PC-3 (cell line): ENCODE data around the gene LAGE3. TPM values are rescaled to one million over a fixed set of nuclear protein-coding genes. Genes with fewer than 3 reads are reported as not detected.

ENCODE experiments used
- ATAC-seq: fragments of 200-7000 bp; cut with Tn5 transposase; 2 replicates; pipeline ENCODE4 v1.9.1; 2020; ENCODE audit warnings: mild to moderate bottlenecking, moderate library complexity
- BruUV-seq: library from RNA; stranded (reverse); fragments of 400-500 nt; replicated peaks from 2 replicates; lab custom pipeline; 2021; lab: Mats Ljungman, UMichigan
- CTCF ChIA-PET: fragments of 300-600 bp; sonication (Branson Sonifier 250); formaldehyde crosslinking; loops from one replicate; lab custom pipeline; 2022; ENCODE audit warnings: antibody characterized with exemption; lab: Charles Lee
- POLR2A ChIA-PET: fragments of 300-600 bp; sonication (Branson Sonifier 250); formaldehyde crosslinking; loops from one replicate; lab custom pipeline; 2022; ENCODE audit warnings: antibody characterized with exemption; ENCODE audit not compliant: unreplicated experiment; lab: Charles Lee
- DNase-seq: peaks from one replicate; pipeline ENCODE4 v3.0.0-alpha.2; 2015
- H2AFZ ChIP-seq: fragments of 300-600 bp; sonication (generic); 2 replicates; pipeline ENCODE4 v1.6.0; 2016; ENCODE audit warnings: antibody characterized with exemption, low read length
- H3F3A ChIP-seq: fragments of 300-600 bp; sonication (generic); one replicate; pipeline ENCODE4 v1.6.0; 2017; ENCODE audit warnings: antibody characterized with exemption, low read length, control low read depth, mild to moderate bottlenecking; ENCODE audit not compliant: unreplicated experiment
- H3K27ac ChIP-seq: fragments of 300-600 bp; sonication (generic); 2 replicates; pipeline ENCODE4 v1.5.1; 2016; ENCODE audit warnings: mild to moderate bottlenecking, low read length
- H3K27me3 ChIP-seq: fragments of 300-600 bp; sonication (generic); 2 replicates; pipeline ENCODE4 v1.6.1; 2016; ENCODE audit warnings: low read length, mixed read lengths
- H3K36me3 ChIP-seq: fragments of 300-600 bp; sonication (generic); 2 replicates; pipeline ENCODE4 v1.6.1; 2016; ENCODE audit warnings: low read depth, mixed run types, low read length, mixed read lengths
- H3K4me1 ChIP-seq: fragments of 300-600 bp; sonication (generic); 2 replicates; pipeline ENCODE4 v1.5.1; 2016; ENCODE audit warnings: low read length; ENCODE audit not compliant: insufficient read depth
- H3K4me2 ChIP-seq: fragments of 300-600 bp; sonication (generic); 2 replicates; pipeline ENCODE4 v1.6.0; 2016; ENCODE audit warnings: low read length
- H3K4me3 ChIP-seq: fragments of 300-600 bp; sonication (generic); 2 replicates; pipeline ENCODE4 v1.5.1; 2016; ENCODE audit warnings: mild to moderate bottlenecking, low read length, mixed read lengths
- H3K79me2 ChIP-seq: fragments of 300-600 bp; sonication (generic); 2 replicates; pipeline ENCODE4 v1.6.1; 2017; ENCODE audit warnings: low read length, mixed read lengths
- H3K9ac ChIP-seq: fragments of 300-600 bp; sonication (generic); 2 replicates; pipeline ENCODE4 v1.6.0; 2016; ENCODE audit warnings: mild to moderate bottlenecking, low read length
- H3K9me2 ChIP-seq: fragments of 300-600 bp; sonication (generic); replicated peaks from 2 replicates; pipeline ENCODE4 v1.6.1; 2016; ENCODE audit warnings: mixed run types, low read length, mixed read lengths
- H3K9me3 ChIP-seq: fragments of 300-600 bp; sonication (generic); 2 replicates; pipeline ENCODE4 v1.6.1; 2016; ENCODE audit warnings: low read length, mixed read lengths
- H4K20me1 ChIP-seq: fragments of 300-600 bp; sonication (generic); 2 replicates; pipeline ENCODE4 v1.6.1; 2016; ENCODE audit warnings: low read length, mixed read lengths
- CTCF ChIP-seq: fragments of 300-600 bp; sonication (generic); conservative IDR thresholded peaks from 2 replicates; pipeline ENCODE4 v1.5.1; 2017; ENCODE audit warnings: antibody characterized with exemption, low read depth, mild to moderate bottlenecking, low read length
- EZH2 ChIP-seq: fragments of 300-600 bp; sonication (generic); IDR thresholded peaks from one replicate; pipeline ENCODE4 v1.6.1; 2017; ENCODE audit warnings: antibody characterized with exemption, mild to moderate bottlenecking, low read length; ENCODE audit not compliant: unreplicated experiment
- EZH2phosphoT487 ChIP-seq: fragments of 300-600 bp; sonication (generic); IDR thresholded peaks from 2 replicates; pipeline ENCODE4 v1.6.1; 2018; ENCODE audit warnings: mild to moderate bottlenecking, antibody characterized with exemption, low read length, borderline replicate concordance
- intact Hi-C: fragments of 100-400 bp; cut with micrococcal nuclease; formaldehyde crosslinking; loops from 2 replicates; pipeline ENCODE4 v1.9.0; 2023
- total RNA-seq: library from RNA; depleted of rRNA; stranded (reverse); fragments of >200 nt; gene quantifications from 2 replicates; pipeline ENCODE4 v1.2.3, GENCODE V29; 2014

The LAGE3 gene
- total RNA-seq, 1 experiment from 2014 or later = 87.4 TPM

GRCh38 chrX:154467556-154467955 is 11.5 kb downstream of the LAGE3 start:
- ChIA-PET POLR2A (no interaction called here), CTCF (no interaction called here)
- TF ChIP-seq EZH2 (no peak), CTCF (no peak), EZH2phosphoT487 (no peak)
- no TSS peak for BruUV-seq
- H3K27me3 ChIP-seq = no peaks in the 10 kb centered on the region
- no peaks in the 10 kb centered on the region for H3K79me2 ChIP-seq
- H3K9ac ChIP-seq = no peak overlapping the region
- H3F3A ChIP-seq = no peaks in the 10 kb centered on the region
- H3K9me3 ChIP-seq = no peaks in the 10 kb centered on the region
- no peaks in the 10 kb centered on the region; the same call in 1 of the 2 replicates for H3K36me3 ChIP-seq
- H2AFZ ChIP-seq = no peak overlapping the region
- H3K9me2 ChIP-seq = no peaks in the 10 kb centered on the region
- H3K4me3 ChIP-seq = no peak overlapping the region
- ATAC-seq (no peak), DNase-seq (no peak)
- no peaks in the 10 kb centered on the region for H3K4me1 ChIP-seq
- intact Hi-C loops = no loop called here
- no peaks in the 10 kb centered on the region for H4K20me1 ChIP-seq
- H3K27ac ChIP-seq = no peak overlapping the region
- H3K4me2 ChIP-seq = no peak overlapping the region

GRCh38 chrX:154466907-154467306 is 12.2 kb downstream of the LAGE3 start:
- Histone ChIP-seq H3K9me2 (no peaks in the 10 kb centered on the region), H3K79me2 (no peaks in the 10 kb centered on the region), H3K27me3 (no peaks in the 10 kb centered on the region), H3F3A (no peaks in the 10 kb centered on the region), H3K4me2 (no peak overlapping the region), H2AFZ (no peak overlapping the region), H3K4me3 (no peak overlapping the region), H3K36me3 (no peaks in the 10 kb centered on the region; the same call in 1 of the 2 replicates), H3K9ac (no peak overlapping the region), H3K4me1 (no peaks in the 10 kb centered on the region), H4K20me1 (no peaks in the 10 kb centered on the region), H3K9me3 (no peaks in the 10 kb centered on the region), H3K27ac (no peak overlapping the region)
- ATAC-seq = no peak
- intact Hi-C loops = no loop called here
- no peak for TF ChIP-seq CTCF
- TF ChIP-seq EZH2 = no peak
- no peak for TF ChIP-seq EZH2phosphoT487
- DNase-seq = no peak
- POLR2A ChIA-PET = interaction anchor here (0.6 kb wide), 1 partner anchor 23 kb away, joined by 6 read pairs; the partner anchor contains the start of gene SLC10A3
- CTCF ChIA-PET = no interaction called here
- BruUV-seq = no TSS peak

- H4K20me1 ChIP-seq = no peaks in the 10 kb centered on the region
- H3K27ac ChIP-seq = no peak overlapping the region
- no peaks in the 10 kb centered on the region for H3K4me1 ChIP-seq
- H3K36me3 ChIP-seq = no peaks in the 10 kb centered on the region; the same call in 1 of the 2 replicates
- H3K79me2 ChIP-seq = no peaks in the 10 kb centered on the region
- no peaks in the 10 kb centered on the region for H3F3A ChIP-seq
- ATAC-seq (no peak), DNase-seq (no peak)
- H3K27me3 ChIP-seq = no peaks in the 10 kb centered on the region
- BruUV-seq = no TSS peak
- no peak overlapping the region for H3K4me3 ChIP-seq
- no peaks in the 10 kb centered on the region for H3K9me2 ChIP-seq
- H3K9ac ChIP-seq = no peak overlapping the region
- ChIA-PET POLR2A (no interaction called here), CTCF (no interaction called here)
- H3K4me2 ChIP-seq = no peak overlapping the region
- H2AFZ ChIP-seq = no peak overlapping the region
- no peaks in the 10 kb centered on the region for H3K9me3 ChIP-seq
- intact Hi-C loops = no loop called here
- TF ChIP-seq CTCF (no peak), EZH2phosphoT487 (no peak), EZH2 (no peak)
Observed at GRCh38 chrX:154466036-154466435, 13.0 kb downstream of the LAGE3 start.
